ENCODE data around the gene PDX1. TPM values are rescaled to one million over a fixed set of nuclear protein-coding genes. Genes with fewer than 3 reads are reported as not detected.
A peak's percentile ranks its signal among the peaks of the same experiment; 100 is the strongest.

PDX1 gene
- polyA plus RNA-seq, 3 donors from 2014 or later: not detected

DNA sequence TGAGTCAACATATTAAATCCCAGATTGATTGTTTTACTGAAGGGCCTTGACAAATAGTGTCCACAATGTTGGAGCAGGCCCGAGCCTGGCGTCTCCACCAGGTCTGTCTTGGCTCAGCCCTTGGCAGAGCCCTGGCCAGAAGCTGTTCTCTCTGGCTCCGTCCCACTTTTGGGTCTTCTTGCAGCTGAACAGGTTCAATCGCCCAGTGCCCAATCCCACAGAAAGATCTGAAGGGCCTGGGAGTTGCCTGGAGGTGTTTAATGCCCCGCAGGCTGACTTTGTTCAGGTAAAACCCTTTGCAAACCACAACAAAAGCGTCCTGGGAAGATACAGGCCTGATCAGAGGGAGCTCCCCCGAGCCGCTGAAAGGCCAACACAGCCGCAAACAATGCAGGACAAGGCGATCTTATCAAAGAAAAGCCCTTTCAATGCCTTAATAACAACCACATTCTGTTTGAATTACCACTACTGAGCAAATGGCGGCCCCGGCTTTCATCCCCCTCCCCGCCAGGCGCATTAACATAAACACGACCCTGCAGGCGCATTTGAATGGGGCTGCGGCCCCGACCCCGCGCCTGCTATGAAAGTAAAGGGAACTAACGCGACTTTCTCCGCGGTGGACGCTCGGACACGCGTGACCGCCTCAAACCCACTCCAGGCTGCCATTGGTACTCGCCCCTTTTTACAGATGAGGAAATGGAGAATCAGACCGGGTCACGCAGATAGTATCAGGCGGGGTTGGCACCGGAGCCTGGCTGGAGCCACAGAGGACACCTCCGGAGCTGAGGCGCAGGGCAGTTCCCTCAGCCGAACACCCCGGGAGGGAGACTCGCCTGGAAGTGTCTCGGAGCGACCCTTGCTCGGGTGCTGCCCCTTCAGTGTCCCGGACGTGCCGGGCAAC, 46.2 kb downstream of the PDX1 start:
- H3K27ac Mint-ChIP-seq: no peak overlapping the region
- H3K27me3 Mint-ChIP-seq (ENCODE audit: low read depth in 3 of 3): peaks cover 18 to 42% (median 29%) of the 10 kb centered on the region in 3 donors

DNA sequence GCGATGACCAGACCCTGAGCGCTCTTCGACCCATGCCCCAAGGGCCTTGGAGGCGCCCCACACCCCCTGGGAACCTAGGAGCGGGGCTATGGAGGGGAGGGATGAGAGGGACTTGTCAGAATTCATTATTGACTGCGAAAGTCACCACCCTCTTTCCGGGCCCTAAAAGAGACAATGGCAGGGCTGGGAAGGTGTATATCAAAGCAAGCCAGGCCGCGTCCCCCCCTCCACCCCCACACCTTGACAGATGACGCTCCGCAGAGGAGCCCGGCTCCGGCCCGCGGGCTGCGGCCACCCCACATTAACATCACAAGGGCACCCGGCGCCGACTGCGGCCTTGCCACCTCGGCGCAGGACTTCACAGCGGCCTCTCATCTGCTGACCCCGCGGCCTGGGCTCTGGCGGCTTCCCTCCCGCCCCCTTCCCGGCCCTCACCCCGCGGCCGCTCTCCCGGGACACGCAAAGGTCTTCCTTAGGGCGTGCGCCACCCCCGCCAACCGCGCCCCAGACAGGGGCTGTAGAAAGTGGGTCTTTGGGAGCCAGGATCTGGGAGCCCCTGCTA, 46.9 kb downstream of the PDX1 start:
- H3K4me1 Mint-ChIP-seq: no peaks in the 10 kb centered on the region
- no peaks in the 10 kb centered on the region for H3K36me3 Mint-ChIP-seq
- peaks cover 18 to 48% (median 27%) of the 10 kb centered on the region in 3 donors for H3K27me3 Mint-ChIP-seq (ENCODE audit: low read depth in 3 of 3)
- no peak overlapping the region for H3K27ac Mint-ChIP-seq
- peaks cover 0 to 1% (median 0%) of the 10 kb centered on the region in 6 donors for H3K9me3 Mint-ChIP-seq
- DNase-seq: no peak
- H3K4me3 Mint-ChIP-seq: no peak overlapping the region

More for the DNA sequence above, 46.2 kb downstream of the PDX1 start:
- DNase-seq: no peak
- peaks cover 0 to 1% (median 0%) of the 10 kb centered on the region in 6 donors for H3K9me3 Mint-ChIP-seq
- no peaks in the 10 kb centered on the region for H3K4me1 Mint-ChIP-seq
- no peaks in the 10 kb centered on the region for H3K36me3 Mint-ChIP-seq
- no peak overlapping the region for H3K4me3 Mint-ChIP-seq

DNA sequence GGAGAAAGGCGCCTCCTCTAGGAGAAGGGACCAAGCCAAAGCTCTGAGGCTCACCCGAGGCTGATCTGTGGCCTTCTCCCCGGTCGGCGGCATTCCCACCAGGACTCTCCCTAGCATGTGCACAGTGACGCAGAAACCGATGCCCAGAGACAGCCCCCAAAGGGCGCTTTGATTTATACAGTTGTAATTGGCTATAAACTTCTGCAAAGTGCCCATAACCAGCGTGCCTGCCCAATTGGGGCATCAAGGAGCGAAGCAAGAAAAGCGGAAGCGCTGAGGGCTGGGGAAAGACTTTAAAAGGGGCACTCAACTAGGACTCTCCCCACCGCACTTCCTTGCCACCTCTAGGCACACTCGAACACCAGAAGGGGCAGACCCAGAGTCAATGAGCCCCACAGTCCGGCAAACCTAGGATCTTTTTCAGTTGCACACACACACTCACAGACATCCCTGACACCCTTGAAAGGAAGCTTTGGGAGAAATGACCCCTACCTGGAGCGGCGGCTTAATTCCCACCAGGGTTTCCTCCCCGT, 47.5 kb downstream of the PDX1 start:
- no peak overlapping the region for H3K27ac Mint-ChIP-seq
- H3K36me3 Mint-ChIP-seq: no peaks in the 10 kb centered on the region
- H3K4me1 Mint-ChIP-seq: no peaks in the 10 kb centered on the region
- peaks cover 17 to 47% (median 24%) of the 10 kb centered on the region in 3 donors for H3K27me3 Mint-ChIP-seq (ENCODE audit: low read depth in 3 of 3)
- H3K9me3 Mint-ChIP-seq: peaks cover 0 to 1% (median 0%) of the 10 kb centered on the region in 6 donors
- no peak for DNase-seq
- no peak overlapping the region for H3K4me3 Mint-ChIP-seq

DNA sequence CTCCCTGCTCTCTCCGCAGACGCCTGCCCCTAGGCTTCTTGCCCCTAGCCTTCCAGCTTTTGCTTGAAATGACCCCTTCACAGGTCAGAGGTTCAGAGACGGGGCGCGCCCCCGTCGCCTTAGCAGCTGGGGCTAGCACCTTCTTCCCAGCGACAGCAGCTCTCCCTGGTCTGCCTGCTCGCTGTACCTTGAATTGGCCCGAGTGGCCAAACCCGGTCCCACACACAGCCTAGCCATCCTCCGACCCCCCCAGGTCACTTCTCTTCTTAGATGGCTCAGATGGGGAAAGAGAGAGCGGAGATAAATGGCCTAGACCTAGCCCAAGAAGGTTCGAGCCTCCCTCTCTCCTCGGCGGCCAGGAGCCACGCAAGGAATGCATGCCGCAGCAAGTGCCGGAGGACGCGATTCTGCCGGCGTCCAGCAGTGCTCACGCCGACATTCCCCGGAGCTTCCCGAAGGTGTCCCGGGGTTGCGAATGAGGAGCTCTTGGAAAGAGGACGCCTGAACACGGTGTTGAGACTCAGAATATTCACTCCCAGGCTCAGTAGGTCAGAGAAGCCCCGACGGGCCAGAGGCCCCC, 48.0 kb downstream of the PDX1 start:
- Mint-ChIP-seq H3K4me3 (peak overlapping the region in 1 of 5 donors; percentile 10), H3K36me3 (no peaks in the 10 kb centered on the region), H3K27me3 (ENCODE audit: low read depth in 3 of 3) (peaks cover 13 to 49% (median 23%) of the 10 kb centered on the region in 3 donors), H3K4me1 (no peaks in the 10 kb centered on the region), H3K27ac (no peak overlapping the region), H3K9me3 (peaks cover 0 to 1% (median 0%) of the 10 kb centered on the region in 6 donors)
- DNase-seq: no peak

DNA sequence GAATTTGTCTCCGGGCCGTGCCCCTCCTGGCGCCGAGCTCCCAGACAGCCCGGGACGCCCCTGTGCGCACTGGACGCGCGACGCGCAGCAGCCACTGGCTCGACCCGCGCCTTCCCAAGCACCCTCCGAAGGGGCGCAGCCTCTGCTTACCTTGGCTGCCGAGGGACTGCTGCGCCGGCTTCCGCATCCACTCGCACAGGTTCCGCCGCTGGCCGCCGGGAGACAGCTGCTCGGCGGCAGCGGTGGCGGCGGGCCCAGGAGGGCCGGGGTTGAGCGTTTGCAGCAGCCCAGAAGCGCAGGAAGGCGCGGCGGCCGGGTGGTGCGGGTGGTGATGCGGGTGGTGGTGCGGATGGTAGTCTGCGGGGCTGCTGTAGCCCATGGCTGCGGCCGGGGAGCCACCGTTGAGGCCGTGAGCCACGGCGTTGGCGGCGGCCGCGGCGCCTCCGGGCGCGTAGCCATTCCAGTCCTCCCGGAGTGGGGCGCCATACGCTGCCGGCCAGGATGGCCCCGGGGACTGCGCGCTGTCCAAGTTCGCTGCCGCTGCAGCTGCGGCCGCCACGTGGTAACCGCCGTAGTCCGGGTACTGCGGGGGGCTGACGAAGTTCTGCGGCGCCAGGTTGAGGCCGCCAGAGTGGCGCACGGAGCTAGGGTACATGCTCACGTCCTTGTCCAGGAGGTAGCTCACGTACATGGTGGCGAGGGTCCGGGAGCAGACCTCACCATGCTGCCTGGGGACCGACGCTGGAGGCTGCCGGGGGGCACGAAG, 48.7 kb downstream of the PDX1 start:
- H3K4me1 Mint-ChIP-seq: no peaks in the 10 kb centered on the region
- no peak for DNase-seq
- H3K27me3 Mint-ChIP-seq (ENCODE audit: low read depth in 3 of 3): peaks cover 13 to 44% (median 20%) of the 10 kb centered on the region in 3 donors
- no peak overlapping the region for H3K27ac Mint-ChIP-seq
- H3K9me3 Mint-ChIP-seq: peaks cover 0 to 1% (median 0%) of the 10 kb centered on the region in 6 donors
- H3K36me3 Mint-ChIP-seq: no peaks in the 10 kb centered on the region
- H3K4me3 Mint-ChIP-seq: no peak overlapping the region

DNA sequence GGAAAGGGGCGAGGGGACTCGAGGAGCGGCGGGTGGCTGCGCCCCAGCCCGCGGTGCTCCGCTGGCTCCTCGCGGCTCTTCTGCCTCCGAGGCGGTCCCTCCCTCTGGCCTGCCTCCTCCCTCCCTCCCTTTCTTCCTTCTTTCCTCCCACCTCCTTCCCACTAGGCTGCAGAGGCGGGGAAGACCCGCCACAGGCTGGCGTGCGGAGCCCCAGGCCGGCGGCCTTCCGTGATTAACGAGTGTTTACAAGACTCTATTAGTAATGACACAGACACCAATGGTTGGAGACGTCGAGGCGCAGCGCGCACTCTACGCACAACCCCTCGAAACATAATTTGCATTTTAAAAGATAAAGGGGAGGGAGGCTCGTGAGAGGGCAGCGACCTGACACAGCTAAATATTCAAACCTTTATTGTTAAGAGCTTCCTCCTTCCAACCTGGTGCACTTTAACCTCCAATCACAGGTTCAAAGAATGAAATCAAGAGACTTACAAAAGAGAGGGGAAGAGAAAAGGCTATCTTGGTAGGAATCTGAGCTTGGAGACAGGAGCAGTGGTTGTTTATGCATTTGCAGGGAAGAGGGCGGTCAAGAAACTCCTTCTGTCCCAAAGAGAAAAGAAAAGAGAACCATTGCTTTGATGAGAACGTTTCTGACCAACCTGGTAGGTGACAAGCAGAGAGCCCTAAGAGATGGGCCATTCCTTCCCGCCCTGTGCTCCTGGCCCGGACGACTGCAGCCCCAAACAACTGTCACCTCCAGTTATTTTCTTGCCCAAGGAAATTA, 49.5 kb downstream of the PDX1 start, which contains the start of gene CDX2:
Gene CDX2 (minus strand): TSS at position 234 of the 784 bp plus-strand sequence. CDS start 309 bp downstream, outside the sequence.
- H3K9me3 Mint-ChIP-seq: peaks cover 0 to 1% (median 0%) of the 10 kb centered on the region in 6 donors
- no peak within 1 kb of the TSS for H3K4me3 Mint-ChIP-seq
- H3K27me3 Mint-ChIP-seq (ENCODE audit: low read depth in 3 of 3): peaks cover 8 to 41% (median 20%) of the 10 kb centered on the region in 3 donors
- no peak within 1 kb of the TSS for H3K27ac Mint-ChIP-seq
- H3K4me1 Mint-ChIP-seq: no peaks in the 10 kb centered on the region
- no peaks in the 10 kb centered on the region for H3K36me3 Mint-ChIP-seq
- no peak for DNase-seq

DNA sequence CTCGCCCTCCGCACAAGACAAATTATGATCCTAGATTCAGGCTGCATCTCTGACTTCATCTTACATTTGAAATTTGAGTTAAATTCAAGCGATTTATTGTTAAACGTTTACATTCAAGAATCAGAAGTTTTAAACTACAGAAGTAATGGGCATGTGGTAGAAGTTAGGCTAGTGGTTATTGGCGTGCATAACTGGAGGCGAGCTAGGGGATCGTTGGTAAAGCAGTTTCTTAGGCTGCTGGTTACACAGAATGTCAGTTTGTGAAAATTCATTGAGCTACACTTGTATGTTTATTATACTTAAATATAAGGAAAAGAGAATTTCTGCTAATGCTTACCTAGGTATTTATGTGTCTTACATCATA, 50.0 kb downstream of the PDX1 start:
- Mint-ChIP-seq H3K4me1 (no peaks in the 10 kb centered on the region), H3K9me3 (peaks cover 0 to 1% (median 0%) of the 10 kb centered on the region in 6 donors), H3K4me3 (no peak overlapping the region), H3K36me3 (no peaks in the 10 kb centered on the region), H3K27me3 (ENCODE audit: low read depth in 3 of 3) (peaks cover 7 to 41% (median 20%) of the 10 kb centered on the region in 3 donors), H3K27ac (no peak overlapping the region)
- no peak for DNase-seq

DNA sequence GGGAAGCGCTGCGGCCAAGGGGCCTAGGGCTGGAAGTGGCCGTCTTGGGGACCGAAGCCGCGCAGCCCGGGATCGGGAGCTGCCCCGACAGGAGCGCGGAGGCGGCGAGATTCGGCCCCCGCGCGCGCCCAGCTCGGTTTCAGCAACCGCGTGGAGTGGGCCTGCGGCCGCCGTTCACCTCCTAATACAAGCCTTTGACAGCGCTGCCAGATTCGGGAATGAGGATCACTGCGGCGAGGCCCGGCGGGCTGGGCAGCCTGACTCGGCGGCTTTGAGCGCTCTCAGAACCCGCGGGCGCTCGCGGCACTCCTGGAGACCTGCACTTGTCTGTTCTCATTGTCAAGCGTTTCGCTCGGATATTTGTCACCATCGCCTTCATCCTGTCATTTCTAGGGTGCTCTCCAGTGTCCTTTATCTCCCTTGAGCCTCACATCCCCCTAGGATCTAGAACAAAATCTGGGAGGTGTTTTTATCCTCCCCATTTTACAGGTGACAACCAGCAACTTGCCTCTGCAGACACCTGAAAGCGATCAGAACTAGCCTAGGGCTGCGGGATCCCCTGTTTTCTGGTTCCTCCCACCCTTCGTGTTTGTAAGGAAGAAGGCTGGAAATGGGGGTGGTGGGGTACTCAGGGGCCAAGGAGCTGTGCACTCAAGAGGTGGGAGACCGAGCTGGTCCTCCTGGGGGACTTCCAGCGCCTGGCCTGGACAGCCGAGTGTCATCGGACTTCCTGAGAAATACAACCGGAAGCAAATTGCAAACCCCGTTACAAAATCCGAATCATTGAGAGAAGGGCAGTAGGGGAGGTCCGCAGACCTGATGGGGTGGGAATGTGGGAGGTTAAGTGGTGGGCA, 50.8 kb downstream of the PDX1 start:
- no peak overlapping the region for H3K4me3 Mint-ChIP-seq

DNA sequence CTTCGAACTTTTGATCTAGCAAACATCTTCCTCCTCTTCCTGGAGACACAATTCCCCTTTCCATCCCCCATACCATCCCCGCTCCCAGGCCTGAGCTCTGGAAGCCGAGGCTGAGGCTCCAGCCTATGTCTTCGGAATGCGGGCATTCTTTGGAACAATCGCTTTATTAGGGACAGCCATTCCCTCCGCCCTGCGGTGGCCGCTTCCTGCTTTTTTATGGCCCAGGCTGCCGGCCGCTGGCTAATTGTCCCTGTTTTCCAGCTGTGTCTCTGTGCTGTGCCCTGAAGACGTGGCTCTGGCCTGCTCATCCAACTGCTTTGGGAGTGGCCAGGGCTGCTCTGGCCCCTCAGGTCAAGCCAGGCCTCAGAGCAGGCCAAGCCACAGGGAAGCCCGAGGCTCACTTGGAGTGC, 51.4 kb downstream of the PDX1 start:
- Mint-ChIP-seq H3K36me3 (no peaks in the 10 kb centered on the region), H3K27ac (no peak overlapping the region), H3K4me1 (no peaks in the 10 kb centered on the region), H3K4me3 (no peak overlapping the region), H3K27me3 (ENCODE audit: low read depth in 3 of 3) (peaks cover 7 to 41% (median 29%) of the 10 kb centered on the region in 3 donors), H3K9me3 (peaks cover 0 to 1% (median 0%) of the 10 kb centered on the region in 6 donors)
- DNase-seq: no peak

More for the DNA sequence above, 50.8 kb downstream of the PDX1 start:
- Mint-ChIP-seq H3K27me3 (ENCODE audit: low read depth in 3 of 3) (peaks cover 7 to 41% (median 27%) of the 10 kb centered on the region in 3 donors), H3K36me3 (no peaks in the 10 kb centered on the region), H3K9me3 (peaks cover 0 to 1% (median 0%) of the 10 kb centered on the region in 6 donors), H3K4me1 (no peaks in the 10 kb centered on the region), H3K27ac (no peak overlapping the region)
- DNase-seq: no peak

DNA sequence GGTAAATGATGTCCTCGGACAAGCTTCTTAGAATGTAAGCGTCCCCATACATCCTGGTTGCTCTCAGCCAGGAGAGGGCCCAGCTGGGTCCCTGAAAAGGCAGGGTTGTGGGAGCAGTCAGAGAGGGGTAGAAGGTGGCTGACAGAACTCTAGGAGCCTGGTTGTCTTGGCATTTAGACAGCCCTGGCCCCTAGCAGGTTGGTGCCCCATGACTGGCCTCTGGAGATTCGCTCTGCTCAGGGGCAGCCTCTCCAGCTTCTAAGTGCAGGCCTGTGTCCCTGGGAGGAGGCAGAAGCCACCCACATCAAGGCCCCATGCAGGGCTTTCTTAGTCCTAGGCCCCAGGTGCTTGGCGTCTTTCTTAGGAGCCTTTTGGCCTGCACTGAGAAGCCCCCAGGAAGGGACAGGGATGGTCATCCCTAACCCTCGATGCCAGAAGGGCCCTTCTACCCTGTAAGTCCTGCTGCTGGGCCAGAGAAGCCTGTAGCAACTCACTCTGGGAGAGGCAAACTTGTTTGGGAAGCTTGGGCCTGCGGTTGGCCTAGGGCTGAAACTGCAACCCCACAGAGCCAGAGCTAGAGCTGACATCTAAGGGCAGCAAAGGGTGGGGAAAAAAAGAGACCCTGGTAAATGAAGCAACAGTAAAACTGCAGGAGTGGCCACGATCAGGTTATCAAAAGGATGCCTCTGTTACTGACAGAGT, 52.1 kb downstream of the PDX1 start:
- Mint-ChIP-seq H3K27ac (no peak overlapping the region), H3K4me3 (no peak overlapping the region), H3K27me3 (ENCODE audit: low read depth in 3 of 3) (peaks cover 7 to 41% (median 30%) of the 10 kb centered on the region in 3 donors), H3K4me1 (no peaks in the 10 kb centered on the region), H3K36me3 (no peaks in the 10 kb centered on the region), H3K9me3 (peaks cover 0 to 1% (median 0%) of the 10 kb centered on the region in 6 donors)
- no peak for DNase-seq

DNA sequence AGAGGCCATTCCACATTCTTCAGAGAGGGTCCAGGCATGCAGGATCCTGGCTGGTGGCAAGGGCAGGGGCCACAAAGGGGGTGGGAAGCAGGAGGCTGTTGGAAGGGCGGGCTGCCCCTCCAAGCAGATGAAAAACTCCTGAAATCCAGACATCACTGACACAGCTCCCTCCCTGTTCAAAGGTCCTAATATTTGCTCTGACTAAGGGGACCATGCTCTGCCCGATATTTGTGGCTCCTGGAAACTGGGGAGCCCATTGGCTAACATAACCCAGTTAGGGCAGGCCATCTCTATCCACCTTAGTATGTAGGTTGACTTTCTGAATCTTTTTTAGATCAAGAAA, 52.6 kb downstream of the PDX1 start:
- H3K27ac Mint-ChIP-seq: no peak overlapping the region
- H3K4me3 Mint-ChIP-seq: no peak overlapping the region
- peaks cover 0 to 1% (median 0%) of the 10 kb centered on the region in 6 donors for H3K9me3 Mint-ChIP-seq
- H3K36me3 Mint-ChIP-seq: no peaks in the 10 kb centered on the region
- no peak for DNase-seq
- H3K27me3 Mint-ChIP-seq (ENCODE audit: low read depth in 3 of 3): peaks cover 7 to 37% (median 30%) of the 10 kb centered on the region in 3 donors
- no peaks in the 10 kb centered on the region for H3K4me1 Mint-ChIP-seq

Measured in immature natural killer cell (primary cell).